T-helper 2 cell (primary cell): Measurements from ENCODE around the gene RLN2.

Experiments used
- DNase-seq, 5 experiments: peaks; one replicate each; pipeline versions ENCODE4 v3.0.0 to v3.0.0-alpha.2; 2012 to 2022

Gene RLN2

GRCh38 chr9:5265939-5266338 is 38.6 kb downstream of the RLN2 start:
- no peak for DNase-seq

GRCh38 chr9:5264219-5264595 is 40.3 kb downstream of the RLN2 start:
- DNase-seq: no peak

GRCh38 chr9:5263351-5264218 is 40.9 kb downstream of the RLN2 start:
- DNase-seq: peak in 1 of 5 experiments; percentile 24
